Astrocyte (in vitro differentiated cells and primary cell): Measurements from ENCODE around the gene SUSD6. TPM values are rescaled to one million over a fixed set of nuclear protein-coding genes. Genes with fewer than 3 reads are reported as not detected.

Source experiments
- DNase-seq: peaks from one replicate; pipeline ENCODE4 v3.0.0-alpha.2; 2010; ENCODE audit warnings: low read depth
- FAIRE-seq: peaks from 2 replicates; lab custom pipeline; 2011; peaks lifted over from hg19 to GRCh38; lab: Jason Lieb, UNC
- H2AFZ ChIP-seq: 2 replicates; pipeline ENCODE4 v1.6.0; 2012; ENCODE audit warnings: low read depth, low read length, inconsistent platforms
- H3K27ac ChIP-seq: 2 replicates; pipeline ENCODE4 v1.5.1; 2011; ENCODE audit warnings: low read depth, low read length, inconsistent platforms
- H3K27me3 ChIP-seq: 2 replicates; pipeline ENCODE4 v1.6.0; 2011; ENCODE audit warnings: low read length, inconsistent platforms; ENCODE audit not compliant: insufficient read depth
- H3K36me3 ChIP-seq: 2 replicates; pipeline ENCODE4 v1.5.1; 2011; ENCODE audit warnings: low read length, inconsistent platforms; ENCODE audit not compliant: insufficient read depth
- H3K4me1 ChIP-seq: 2 replicates; pipeline ENCODE4 v1.5.1; 2011; ENCODE audit warnings: low read length, inconsistent platforms; ENCODE audit not compliant: insufficient read depth
- H3K4me2 ChIP-seq: 2 replicates; pipeline ENCODE4 v1.6.0; 2012; ENCODE audit warnings: low read length, inconsistent platforms
- H3K4me3 ChIP-seq: 2 replicates; pipeline ENCODE4 v1.5.1; 2011; ENCODE audit warnings: low read depth, mild to moderate bottlenecking, low read length, inconsistent platforms; ENCODE audit not compliant: insufficient read depth
- H3K79me2 ChIP-seq: 2 replicates; pipeline ENCODE4 v1.6.0; 2012; ENCODE audit warnings: mild to moderate bottlenecking, low read length, inconsistent platforms; ENCODE audit not compliant: insufficient read depth
- H3K9ac ChIP-seq: 2 replicates; pipeline ENCODE4 v1.6.0; 2012; ENCODE audit warnings: mild to moderate bottlenecking, low read length, inconsistent platforms
- H3K9me3 ChIP-seq: 2 replicates; pipeline ENCODE4 v1.5.1; 2012; ENCODE audit warnings: low read depth, mild to moderate bottlenecking, low read length, inconsistent platforms; ENCODE audit not compliant: insufficient read depth
- H4K20me1 ChIP-seq: 2 replicates; pipeline ENCODE4 v1.6.0; 2012; ENCODE audit warnings: low read length, inconsistent platforms; ENCODE audit not compliant: insufficient read depth
- H3K27ac Mint-ChIP-seq: one replicate; pipeline ENCODE4 v1.8.0; 2021; ENCODE audit warnings: mild to moderate bottlenecking, mixed read lengths; ENCODE audit not compliant: unreplicated experiment
- H3K27me3 Mint-ChIP-seq: one replicate; pipeline ENCODE4 v1.8.0; 2021; ENCODE audit warnings: low read depth, mixed read lengths; ENCODE audit not compliant: unreplicated experiment
- H3K36me3 Mint-ChIP-seq: one replicate; pipeline ENCODE4 v1.8.0; 2021; ENCODE audit warnings: low read depth, mixed read lengths; ENCODE audit not compliant: unreplicated experiment
- H3K4me1 Mint-ChIP-seq: one replicate; pipeline ENCODE4 v1.8.0; 2021; ENCODE audit warnings: low read depth, mixed read lengths; ENCODE audit not compliant: unreplicated experiment
- H3K4me3 Mint-ChIP-seq: one replicate; pipeline ENCODE4 v1.8.0; 2021; ENCODE audit warnings: mild to moderate bottlenecking, moderate library complexity, mixed read lengths; ENCODE audit not compliant: unreplicated experiment
- H3K9me3 Mint-ChIP-seq: one replicate; pipeline ENCODE4 v1.8.0; 2021; ENCODE audit warnings: mild to moderate bottlenecking, mixed read lengths; ENCODE audit not compliant: unreplicated experiment
- EZH2 ChIP-seq: IDR thresholded peaks from 2 replicates; pipeline ENCODE4 v1.6.1; 2012; ENCODE audit warnings: mild to moderate bottlenecking, low read length, inconsistent platforms; ENCODE audit not compliant: insufficient read depth
- total RNA-seq: library from RNA; stranded (reverse); gene quantifications from 2 replicates; pipeline ENCODE4 v1.2.1, GENCODE V29; 2021
- TF ChIP-seq, protein P1 (sequence below): IDR thresholded peaks from 2 replicates; pipeline ENCODE4 v1.5.1; 2011; ENCODE audit warnings: low read depth, mild to moderate bottlenecking, inconsistent platforms, low read length, moderate library complexity; ENCODE audit not compliant: insufficient read depth

The SUSD6 gene
- total RNA-seq, 1 donor from 2014 or later = 25.6 TPM

DNA sequence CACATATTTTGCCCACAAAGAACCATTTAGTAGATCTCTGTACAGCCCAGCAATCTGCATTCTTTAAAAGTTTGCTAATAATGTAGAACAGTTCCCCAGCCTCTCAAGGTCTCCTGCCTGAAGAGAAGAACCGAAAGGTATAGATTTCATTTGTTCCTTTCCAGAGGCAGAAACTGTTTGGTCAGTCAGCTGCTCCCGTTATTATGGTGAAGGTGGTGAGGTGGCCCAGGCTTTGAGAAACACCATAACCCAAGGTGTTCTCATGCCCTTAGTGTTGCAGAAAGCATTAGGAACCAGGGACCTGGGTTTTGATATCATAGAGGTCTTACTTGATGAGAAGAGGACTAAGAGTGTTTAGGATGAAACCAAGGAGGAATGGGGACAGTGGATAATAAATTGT is 65.3 kb downstream of the SUSD6 start:
- FAIRE-seq = no peak
- H3K36me3 Mint-ChIP-seq = peaks cover 6% of the 10 kb centered on the region
- no peak for TF ChIP-seq EZH2
- TF ChIP-seq, protein P1, sequence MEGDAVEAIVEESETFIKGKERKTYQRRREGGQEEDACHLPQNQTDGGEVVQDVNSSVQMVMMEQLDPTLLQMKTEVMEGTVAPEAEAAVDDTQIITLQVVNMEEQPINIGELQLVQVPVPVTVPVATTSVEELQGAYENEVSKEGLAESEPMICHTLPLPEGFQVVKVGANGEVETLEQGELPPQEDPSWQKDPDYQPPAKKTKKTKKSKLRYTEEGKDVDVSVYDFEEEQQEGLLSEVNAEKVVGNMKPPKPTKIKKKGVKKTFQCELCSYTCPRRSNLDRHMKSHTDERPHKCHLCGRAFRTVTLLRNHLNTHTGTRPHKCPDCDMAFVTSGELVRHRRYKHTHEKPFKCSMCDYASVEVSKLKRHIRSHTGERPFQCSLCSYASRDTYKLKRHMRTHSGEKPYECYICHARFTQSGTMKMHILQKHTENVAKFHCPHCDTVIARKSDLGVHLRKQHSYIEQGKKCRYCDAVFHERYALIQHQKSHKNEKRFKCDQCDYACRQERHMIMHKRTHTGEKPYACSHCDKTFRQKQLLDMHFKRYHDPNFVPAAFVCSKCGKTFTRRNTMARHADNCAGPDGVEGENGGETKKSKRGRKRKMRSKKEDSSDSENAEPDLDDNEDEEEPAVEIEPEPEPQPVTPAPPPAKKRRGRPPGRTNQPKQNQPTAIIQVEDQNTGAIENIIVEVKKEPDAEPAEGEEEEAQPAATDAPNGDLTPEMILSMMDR = no peak

DNA sequence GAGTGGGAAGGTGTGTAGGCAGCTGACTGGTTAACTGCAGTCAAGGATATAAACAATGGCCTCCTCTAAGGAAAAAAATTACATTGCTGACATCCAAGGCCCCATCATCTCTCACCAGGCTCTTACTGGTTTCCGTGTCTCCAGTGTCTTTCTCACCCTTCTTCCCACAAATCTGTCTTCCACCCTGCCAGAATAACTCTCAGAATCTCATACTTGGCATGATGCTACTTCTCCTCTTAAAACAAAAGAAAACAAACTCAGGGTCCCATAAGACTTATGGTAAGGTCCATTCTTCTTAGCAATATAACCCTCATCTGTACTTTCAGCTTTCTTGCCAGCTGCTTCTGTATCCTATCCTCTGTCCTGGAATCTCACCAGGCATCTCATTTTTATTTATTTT is 68.9 kb downstream of the SUSD6 start:
- no peak for DNase-seq

More for the DNA sequence above, 65.3 kb downstream of the SUSD6 start:
- no peaks in the 10 kb centered on the region for H3K36me3 ChIP-seq
- H3K9me3 ChIP-seq = no peaks in the 10 kb centered on the region
- no peak overlapping the region for H2AFZ ChIP-seq
- no peaks in the 10 kb centered on the region for H3K27me3 ChIP-seq
- peaks cover 82% of the 10 kb centered on the region for H4K20me1 ChIP-seq
- H3K27me3 Mint-ChIP-seq = no peaks in the 10 kb centered on the region
- H3K27ac ChIP-seq = no peak overlapping the region
- no peak overlapping the region for H3K4me3 ChIP-seq
- peaks cover 10% of the 10 kb centered on the region for H3K4me1 ChIP-seq
- peaks cover 4% of the 10 kb centered on the region for H3K4me1 Mint-ChIP-seq
- DNase-seq = no peak
- H3K4me3 Mint-ChIP-seq = no peak overlapping the region
- no peaks in the 10 kb centered on the region for H3K9me3 Mint-ChIP-seq
- no peak overlapping the region for H3K9ac ChIP-seq
- H3K27ac Mint-ChIP-seq = no peak overlapping the region
- no peak overlapping the region for H3K4me2 ChIP-seq
- H3K79me2 ChIP-seq = peaks cover 59% of the 10 kb centered on the region

DNA sequence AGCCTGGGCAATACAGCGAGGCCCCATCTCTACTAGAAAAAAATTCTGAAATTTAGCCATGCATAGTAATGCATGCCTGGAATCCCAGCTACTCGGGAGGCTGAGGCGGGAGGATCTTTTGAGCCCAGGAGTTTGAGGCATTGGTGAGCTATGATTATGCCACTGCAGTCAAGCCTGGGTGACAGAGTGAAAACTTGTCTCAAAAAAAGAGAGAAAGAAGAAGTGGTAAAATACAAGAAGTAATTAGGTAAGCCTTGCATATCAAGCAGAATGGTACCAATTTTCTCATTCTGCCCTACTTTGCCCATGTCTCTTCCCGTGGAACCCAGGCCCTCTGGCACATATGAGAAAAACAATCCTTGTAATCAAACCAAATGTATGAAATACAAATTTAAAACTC is 70.7 kb downstream of the SUSD6 start:
- no peak overlapping the region for H3K4me3 Mint-ChIP-seq
- Histone ChIP-seq H3K9me3 (no peaks in the 10 kb centered on the region), H2AFZ (no peak overlapping the region), H3K4me1 (peaks cover 10% of the 10 kb centered on the region), H3K27ac (no peak overlapping the region), H3K4me3 (no peak overlapping the region), H3K36me3 (no peaks in the 10 kb centered on the region), H4K20me1 (peaks cover 73% of the 10 kb centered on the region), H3K79me2 (peaks cover 40% of the 10 kb centered on the region), H3K27me3 (no peaks in the 10 kb centered on the region), H3K9ac (no peak overlapping the region), H3K4me2 (no peak overlapping the region)
- H3K4me1 Mint-ChIP-seq = peaks cover 14% of the 10 kb centered on the region
- DNase-seq (no peak), FAIRE-seq (no peak)
- no peaks in the 10 kb centered on the region for H3K36me3 Mint-ChIP-seq
- no peaks in the 10 kb centered on the region for H3K27me3 Mint-ChIP-seq
- H3K27ac Mint-ChIP-seq = no peak overlapping the region
- H3K9me3 Mint-ChIP-seq = no peaks in the 10 kb centered on the region
- TF ChIP-seq, protein P1 = no peak
- no peak for TF ChIP-seq EZH2

More for the DNA sequence above, 68.9 kb downstream of the SUSD6 start:
- no peaks in the 10 kb centered on the region for H3K36me3 ChIP-seq
- TF ChIP-seq EZH2 = no peak
- TF ChIP-seq, protein P1 = no peak
- H3K9ac ChIP-seq = no peak overlapping the region
- no peak overlapping the region for H2AFZ ChIP-seq
- Mint-ChIP-seq H3K27ac (no peak overlapping the region), H3K27me3 (no peaks in the 10 kb centered on the region), H3K4me3 (no peak overlapping the region), H3K9me3 (no peaks in the 10 kb centered on the region), H3K36me3 (no peaks in the 10 kb centered on the region), H3K4me1 (peaks cover 9% of the 10 kb centered on the region)
- no peak overlapping the region for H3K4me3 ChIP-seq
- peaks cover 77% of the 10 kb centered on the region for H4K20me1 ChIP-seq
- FAIRE-seq = no peak
- no peaks in the 10 kb centered on the region for H3K9me3 ChIP-seq
- no peak overlapping the region for H3K4me2 ChIP-seq
- no peaks in the 10 kb centered on the region for H3K27me3 ChIP-seq
- peaks cover 8% of the 10 kb centered on the region for H3K4me1 ChIP-seq
- peaks cover 54% of the 10 kb centered on the region for H3K79me2 ChIP-seq
- H3K27ac ChIP-seq = no peak overlapping the region
